ENCODE measurements around the gene MICAL2. TPM values are rescaled to one million over a fixed set of nuclear protein-coding genes. Genes with fewer than 3 reads are reported as not detected.

The MICAL2 gene
- total and polyA plus RNA-seq, 2 donors (not counting 3 experiments of a cell fraction or from before 2014, with no cell fraction given): 67.6 to 200 TPM

GRCh38 chr11:12183827-12184620 lies 73.6 kb downstream of the MICAL2 start:
- H4K20me1 ChIP-seq (replicated peaks; ENCODE audit: control insufficient read depth, extremely low read depth, insufficient read depth, low read length): no peaks in the 10 kb centered on the region
- dilution Hi-C loops (cut with MboI; ENCODE audit: extremely low pct_ligation_motif_present, low sequenced_read_pairs): no loop called here
- H3K4me2 ChIP-seq (ENCODE audit: insufficient read depth, low read length): no peak overlapping the region
- H3K4me1 ChIP-seq (ENCODE audit: control insufficient read depth, extremely low read depth, insufficient read depth, low read length): peaks cover 56% of the 10 kb centered on the region
- ChIA-PET POLR2A (interaction anchor here (1.9 kb wide), 1 partner anchor 16 kb away, joined by 23 read pairs; no protein-coding TSS in a partner anchor), CTCF (interaction anchor here (0.9 to 4.2 kb wide), 11 partner anchors 8 to 97 kb away, joined by 3 to 36 read pairs (median 6); no protein-coding TSS in a partner anchor)
- H3K36me3 ChIP-seq (ENCODE audit: control insufficient read depth in 2 of 2, extremely low read depth in 1 of 2, insufficient read depth in 2 of 2, low read length in 2 of 2): no peaks in the 10 kb centered on the region
- H3K4me3 ChIP-seq (replicated peaks in 1 of 3; ENCODE audit: insufficient read depth in 1 of 3, low read depth in 1 of 3, low read length in 3 of 3): no peak overlapping the region
- no peaks in the 10 kb centered on the region for H3K27me3 ChIP-seq (ENCODE audit: control insufficient read depth in 2 of 2, insufficient read depth in 2 of 2, low read length in 2 of 2)
- H2AFZ ChIP-seq (ENCODE audit: low read depth, low read length): no peak overlapping the region
- no TSS peak for BruUV-seq (replicated peaks)
- peak overlapping the region; percentile 99 for H3K27ac ChIP-seq (ENCODE audit: insufficient read depth, low read depth, low read length)
- peaks cover 42% of the 10 kb centered on the region for H3K79me2 ChIP-seq (ENCODE audit: control insufficient read depth, insufficient read depth, low read length)
- FAIRE-seq (no peak), DNase-seq (ENCODE audit: low read depth, low spot score) (no peak)
- intact Hi-C loops (cut with micrococcal nuclease): loop anchor here (1.0 to 5.0 kb wide), 5 partner anchors 17 to 207 kb away; partner anchors contain the start of gene MICAL2
- TF ChIP-seq POLR2AphosphoS5 (IDR thresholded peaks at IDR 0.05; ENCODE audit: insufficient read depth, low read depth, low read length): no peak
- TF ChIP-seq CTCF (IDR thresholded peaks at IDR 0.05; ENCODE audit: extremely low read depth in 1 of 2, insufficient read depth in 1 of 2, low read depth in 1 of 2, low read length in 2 of 2): no peak
- TF ChIP-seq POLR2A (IDR thresholded peaks at IDR 0.05; ENCODE audit: low read depth, low read length): no peak
- TF ChIP-seq EZH2 (IDR thresholded peaks at IDR 0.05; ENCODE audit: borderline replicate concordance, low read depth, low read length, severe bottlenecking): no peak
- no peak for TF ChIP-seq GATA2 (IDR thresholded peaks at IDR 0.05; ENCODE audit: insufficient read depth, insufficient read length, low read depth, low read length)
- no peak for TF ChIP-seq MAX (IDR thresholded peaks at IDR 0.05; ENCODE audit: insufficient read depth, insufficient read length)
- no peak for TF ChIP-seq FOS (IDR thresholded peaks at IDR 0.05; ENCODE audit: borderline replicate concordance, insufficient read depth, low read length)
- TF ChIP-seq MYC (IDR thresholded peaks at IDR 0.05; ENCODE audit: low read depth, low read length): no peak
- TF ChIP-seq JUN (IDR thresholded peaks at IDR 0.05; ENCODE audit: borderline replicate concordance, insufficient read depth, insufficient read length, low read depth): no peak
- H3K9me3 ChIP-seq (replicated peaks; ENCODE audit: control insufficient read depth, insufficient read depth, low read length): no peaks in the 10 kb centered on the region
- peak overlapping the region; percentile 89 for H3K9ac ChIP-seq (replicated peaks; ENCODE audit: extremely low read depth, insufficient read depth, low read length)
- no peaks in the 10 kb centered on the region for H3K9me1 ChIP-seq (replicated peaks; ENCODE audit: control insufficient read depth, extremely low read depth, insufficient read depth, low read length)

Measured in endothelial cell of umbilical vein (primary cell).